GM21381 (cell line): Measurements from ENCODE around the gene EIPR1.
"Not testable (repeated sequence)": the region's sequence is repeated elsewhere in the genome, so short reads cannot be mapped to it uniquely, and the experiment has no call there.

Source experiments
- ATAC-seq: cut with Tn5 transposase; IDR thresholded peaks from one replicate; pipeline ENCODE4 v1.9.1; 2021; ENCODE audit warnings: mild to moderate bottlenecking, moderate library complexity; ENCODE audit not compliant: unreplicated experiment

Gene EIPR1

DNA sequence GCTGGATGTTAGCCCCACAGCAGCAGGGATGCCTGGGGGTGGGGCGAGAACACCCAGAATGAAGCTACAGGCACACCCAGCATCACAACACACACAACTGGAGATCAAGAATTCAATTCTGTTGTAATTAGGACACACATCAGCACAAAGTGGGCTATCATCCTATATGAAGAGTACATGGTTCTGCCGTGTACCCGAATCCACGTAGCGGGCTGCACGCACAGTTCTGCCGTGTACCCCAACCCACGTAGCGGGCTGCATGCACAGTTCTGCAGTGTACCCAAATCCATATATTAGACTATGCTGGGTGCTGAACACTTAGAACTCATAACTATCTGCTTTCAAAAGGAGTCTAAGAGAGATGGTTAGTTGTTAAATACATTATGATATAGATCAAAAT lies 86.5 kb downstream of the EIPR1 start:
- no peak for ATAC-seq

DNA sequence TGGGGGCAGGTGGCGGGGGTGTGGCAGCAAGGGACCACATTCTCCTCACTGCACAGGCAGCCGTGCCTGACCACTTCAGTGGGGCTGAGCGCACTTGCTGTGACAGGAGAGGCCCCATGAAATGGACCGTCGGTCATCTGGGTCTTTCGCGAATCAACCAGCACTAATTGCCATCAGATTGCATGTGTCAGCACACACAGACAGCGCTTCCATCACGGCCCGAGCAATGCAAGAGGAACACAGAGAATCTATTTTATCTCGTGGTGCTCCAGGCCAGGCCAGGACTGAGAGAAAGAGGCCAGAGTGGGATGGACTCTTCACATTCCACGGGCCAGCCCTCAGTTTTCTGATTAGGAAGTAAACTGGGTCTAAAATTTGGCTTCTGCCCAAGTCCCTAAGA lies 87.0 kb downstream of the EIPR1 start:
- no peak for ATAC-seq

DNA sequence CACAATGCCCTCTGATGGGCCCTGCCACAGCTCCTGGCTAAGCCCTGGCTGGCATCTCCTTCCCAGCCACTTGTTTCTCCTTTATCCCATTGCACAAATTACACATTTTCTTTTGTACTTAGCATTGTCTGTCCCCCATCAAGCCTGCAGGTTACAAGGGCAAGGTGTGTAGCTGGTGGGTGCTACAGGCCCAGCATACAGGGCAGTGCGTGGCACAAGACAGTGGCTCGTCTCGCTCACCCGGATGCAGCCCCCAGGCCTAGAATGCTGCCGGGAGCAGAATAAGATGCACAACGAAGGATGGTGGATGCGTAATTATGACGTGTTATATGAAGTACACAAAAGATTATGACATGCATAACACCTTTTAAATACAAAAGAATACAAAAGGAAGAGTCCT lies 87.6 kb downstream of the EIPR1 start:
- ATAC-seq: no peak

DNA sequence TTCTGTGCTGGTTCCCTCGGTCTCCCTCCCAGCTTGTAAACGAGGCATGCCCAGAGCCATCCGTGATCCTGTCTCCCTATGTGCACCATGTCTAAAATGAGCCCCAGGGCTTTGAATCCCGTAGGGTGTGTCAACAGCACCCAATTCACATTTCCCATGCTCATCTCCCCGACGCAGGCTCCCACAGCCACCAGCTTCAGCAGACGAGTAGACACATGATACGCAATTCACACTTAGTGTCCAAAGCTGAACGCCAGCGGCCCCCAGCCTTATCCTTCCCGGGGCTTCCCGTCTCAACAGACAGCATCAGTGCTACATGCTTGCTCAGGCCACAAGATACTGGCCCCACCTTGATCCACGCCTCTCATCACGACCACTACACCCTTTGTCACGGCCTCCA lies 88.1 kb downstream of the EIPR1 start:
- ATAC-seq: no peak

DNA sequence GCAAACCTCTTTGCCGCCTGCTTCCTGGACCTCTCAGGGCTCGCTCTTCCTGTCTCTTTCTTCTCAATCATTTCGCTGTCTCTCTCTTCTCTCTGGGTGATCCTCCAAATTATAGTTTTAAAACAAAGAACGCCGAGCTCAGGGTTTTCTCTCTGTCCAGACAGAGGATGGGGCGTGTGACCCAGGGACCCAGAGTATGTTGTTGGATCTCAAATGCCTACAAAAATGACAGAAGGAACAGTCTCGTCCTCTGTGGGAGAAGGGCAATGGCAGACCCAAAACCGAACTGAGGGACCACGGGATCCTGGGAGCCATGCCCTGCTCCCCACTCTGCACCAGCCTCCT lies 88.5 kb downstream of the EIPR1 start:
- ATAC-seq: no peak

DNA sequence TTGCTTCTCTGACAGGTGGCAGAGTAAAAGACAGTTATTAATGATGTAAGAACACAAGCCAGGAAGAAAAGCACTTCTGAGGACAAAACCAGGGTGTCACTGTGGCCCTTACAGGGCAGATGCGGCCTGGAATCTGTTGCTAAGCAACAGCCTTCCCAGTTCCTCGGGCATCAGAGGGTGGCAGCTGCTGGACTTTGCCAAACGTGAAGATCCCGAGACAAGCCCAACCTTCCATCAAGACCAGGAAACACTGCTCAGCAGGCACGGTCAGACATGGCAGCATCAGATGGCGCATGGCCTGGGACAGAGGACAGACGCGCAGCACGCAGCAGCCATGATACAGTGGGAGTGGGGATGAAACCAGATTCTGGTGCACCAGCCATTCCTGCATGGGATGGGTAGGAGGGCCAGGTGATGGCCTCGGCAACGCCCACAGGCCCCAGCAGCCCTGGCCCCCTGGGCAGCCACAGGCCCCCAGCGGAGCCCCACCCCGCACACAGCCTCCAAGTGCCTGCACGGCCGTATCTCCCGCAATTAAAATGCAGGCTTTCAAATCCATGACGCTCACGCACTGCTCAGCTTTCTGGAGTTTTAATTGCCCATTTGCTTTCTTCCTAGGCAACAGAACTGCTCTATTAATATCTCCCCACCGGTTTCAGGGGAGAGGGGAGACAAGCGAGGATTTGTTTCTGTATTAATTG lies 89.0 kb downstream of the EIPR1 start:
- no peak for ATAC-seq

DNA sequence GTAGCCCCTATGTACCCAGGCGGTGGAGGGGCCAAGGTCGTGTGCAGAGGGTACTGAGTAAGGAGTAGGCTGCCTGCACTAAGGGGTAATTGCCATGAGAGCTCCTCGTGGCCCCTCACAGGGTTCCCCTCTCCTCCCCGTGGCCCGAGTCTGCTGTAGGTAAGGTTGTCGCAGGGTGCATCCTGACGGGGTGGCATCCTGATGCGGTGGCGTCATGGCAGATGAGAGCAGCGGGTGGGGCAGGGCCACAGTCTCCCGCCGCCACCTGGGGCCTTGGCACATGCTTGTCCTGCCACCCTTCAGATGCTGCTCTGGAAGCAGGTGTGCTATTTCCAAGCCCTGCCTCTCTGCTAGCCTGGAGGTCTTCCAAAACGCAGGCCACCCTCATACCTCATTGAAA lies 89.7 kb downstream of the EIPR1 start:
- no peak for ATAC-seq

DNA sequence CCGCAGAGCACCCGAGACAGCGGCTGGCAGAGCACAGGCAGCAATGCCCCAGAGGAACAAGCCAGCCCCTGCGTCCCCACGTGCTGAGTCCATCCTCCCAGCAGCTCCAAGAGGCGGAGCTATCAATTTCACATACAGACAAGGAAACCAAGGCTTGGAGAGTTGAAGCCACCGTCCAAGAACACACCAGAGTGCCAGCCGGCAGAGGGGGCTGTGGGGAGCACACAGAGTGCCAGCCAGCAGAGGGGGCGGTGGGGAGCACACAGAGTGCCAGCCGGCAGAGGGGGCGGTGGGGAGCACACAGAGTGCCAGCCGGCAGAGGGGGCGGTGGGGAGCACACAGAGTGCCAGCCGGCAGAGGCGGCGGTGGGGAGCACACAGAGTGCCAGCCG lies 91.0 kb downstream of the EIPR1 start:
- ATAC-seq: not testable (repeated sequence)

DNA sequence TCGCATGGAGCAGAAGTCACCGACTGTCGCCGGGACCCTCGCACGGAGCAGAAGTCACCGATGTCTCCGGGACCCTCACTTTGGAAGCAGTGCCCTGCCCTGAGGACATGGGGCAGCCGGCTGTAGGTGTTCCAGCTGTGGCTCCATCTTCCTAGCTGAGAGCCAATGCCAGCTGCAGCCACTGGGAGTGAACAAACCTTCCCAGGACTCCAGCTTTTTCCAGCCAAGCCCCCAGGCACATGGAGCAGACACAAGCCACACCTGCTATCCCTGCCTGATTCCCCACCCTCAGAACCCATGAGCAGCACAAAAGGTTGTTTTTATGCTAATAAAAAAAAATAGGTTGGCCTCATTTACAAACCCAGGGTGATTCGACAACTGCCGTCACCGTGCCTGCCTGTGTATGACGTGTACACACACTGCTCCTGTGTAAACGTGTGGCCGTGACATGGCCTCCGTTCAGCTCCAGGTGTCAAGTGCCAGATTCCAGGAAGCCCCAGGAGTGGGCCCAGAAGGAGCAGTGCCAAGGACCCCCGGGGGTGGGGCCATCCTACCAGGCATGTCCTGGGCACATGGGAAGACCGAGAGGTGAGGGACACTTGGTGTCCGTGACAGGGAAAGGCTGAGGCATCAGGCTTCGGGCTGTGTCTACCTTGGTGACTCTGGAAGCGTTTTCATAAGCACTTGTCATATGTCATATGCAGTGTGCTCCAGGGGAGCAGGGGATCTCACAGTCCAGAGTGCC lies 91.5 kb downstream of the EIPR1 start:
- ATAC-seq: no peak

DNA sequence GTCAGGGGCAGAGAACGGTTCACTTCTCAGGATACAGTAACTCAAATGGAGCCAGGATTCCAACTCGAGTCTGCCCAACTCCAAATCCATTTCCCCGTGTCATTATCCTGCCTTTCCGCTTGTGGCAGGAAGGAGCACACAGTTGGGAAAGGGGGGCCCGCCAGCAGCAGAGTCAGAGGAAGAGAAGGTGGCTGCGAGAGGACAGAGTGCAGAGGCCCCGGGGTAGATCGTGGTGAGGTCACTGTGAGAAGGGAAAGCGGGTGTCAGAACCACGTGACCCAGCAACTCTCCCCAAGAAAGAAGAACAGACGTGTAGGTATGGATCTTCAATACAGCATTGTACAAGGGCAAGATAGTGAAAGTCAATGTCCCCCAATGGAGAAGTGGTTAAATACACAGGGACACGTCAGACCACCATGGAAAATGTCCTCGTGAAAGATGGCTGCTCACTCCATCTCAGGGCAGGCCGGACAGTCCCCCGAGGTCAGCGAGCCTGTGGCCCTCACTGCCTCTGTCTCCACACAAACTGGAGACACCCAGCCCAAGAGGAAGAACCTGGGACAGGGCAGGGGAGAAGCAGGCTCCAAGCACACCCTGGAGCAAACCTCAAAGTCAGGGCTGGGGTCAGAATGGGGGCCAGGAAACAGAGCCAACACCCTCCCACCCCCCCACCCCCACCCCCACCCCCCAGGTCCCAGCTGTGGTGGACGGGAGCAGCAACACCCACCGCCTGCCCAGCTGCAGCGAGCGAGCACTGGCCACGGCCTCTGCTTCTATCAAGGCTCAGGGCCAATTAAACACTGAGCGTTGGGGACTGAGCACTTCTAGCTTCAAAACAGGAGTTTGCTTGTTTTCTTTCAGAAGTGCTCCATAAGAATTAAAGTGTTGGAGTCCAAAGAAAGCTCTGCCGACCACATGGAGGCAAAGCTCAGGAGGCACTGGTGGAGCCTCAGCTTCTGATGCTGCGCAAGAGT lies 92.7 kb downstream of the EIPR1 start:
- ATAC-seq: no peak

DNA sequence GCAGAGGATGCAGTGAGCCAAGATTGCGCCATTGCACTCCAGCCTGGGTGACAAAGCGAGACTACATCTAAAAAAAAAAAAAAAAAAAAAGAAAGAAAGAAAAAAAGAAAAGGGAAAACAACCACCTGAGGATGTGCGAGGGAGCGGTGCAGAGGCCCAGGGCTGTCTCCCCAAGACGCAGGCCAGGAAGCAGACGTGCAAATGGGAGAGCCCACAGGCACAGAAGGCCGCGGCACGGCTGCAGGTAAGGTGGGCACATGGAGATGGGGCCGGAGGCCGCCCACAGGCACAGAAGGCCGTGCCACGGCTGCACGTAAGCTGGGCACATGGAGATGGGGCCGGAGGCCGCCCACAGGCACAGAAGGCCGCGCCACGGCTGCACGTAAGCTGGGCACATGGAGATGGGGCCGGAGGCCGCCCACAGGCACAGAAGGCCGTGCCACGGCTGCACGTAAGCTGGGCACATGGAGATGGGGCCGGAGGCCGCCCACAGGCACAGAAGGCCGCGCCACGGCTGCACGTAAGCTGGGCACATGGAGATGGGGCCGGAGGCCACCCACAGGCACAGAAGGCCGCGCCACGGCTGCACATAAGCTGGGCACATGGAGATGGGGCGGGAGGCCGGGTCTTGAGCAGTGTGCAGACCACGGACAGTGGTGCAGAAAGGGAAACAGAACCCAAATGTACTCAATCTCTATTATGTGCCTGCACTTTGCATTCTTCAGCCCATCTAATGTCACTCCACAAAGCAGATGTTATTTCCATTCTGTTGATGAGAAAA lies 93.6 kb downstream of the EIPR1 start:
- not testable (repeated sequence) for ATAC-seq

DNA sequence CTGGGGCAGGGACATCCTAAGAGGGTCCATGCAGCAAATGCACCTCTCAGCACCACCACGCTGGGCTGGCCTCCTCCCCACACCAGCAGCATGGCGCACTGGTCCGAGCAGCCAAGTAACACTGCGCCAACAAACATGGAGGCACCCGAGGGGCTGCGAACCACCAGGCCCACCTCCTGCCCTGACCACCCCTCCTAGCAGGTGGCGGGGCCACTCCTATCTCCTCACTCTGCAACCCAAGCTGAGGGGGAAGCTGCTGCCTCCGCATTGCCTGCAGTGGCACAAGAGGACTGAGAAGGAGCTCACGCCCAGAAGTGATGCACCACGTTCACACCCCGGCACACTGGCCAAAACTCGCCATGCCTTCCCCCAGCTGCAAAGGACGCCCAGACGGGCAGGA lies 94.4 kb downstream of the EIPR1 start:
- ATAC-seq: no peak

DNA sequence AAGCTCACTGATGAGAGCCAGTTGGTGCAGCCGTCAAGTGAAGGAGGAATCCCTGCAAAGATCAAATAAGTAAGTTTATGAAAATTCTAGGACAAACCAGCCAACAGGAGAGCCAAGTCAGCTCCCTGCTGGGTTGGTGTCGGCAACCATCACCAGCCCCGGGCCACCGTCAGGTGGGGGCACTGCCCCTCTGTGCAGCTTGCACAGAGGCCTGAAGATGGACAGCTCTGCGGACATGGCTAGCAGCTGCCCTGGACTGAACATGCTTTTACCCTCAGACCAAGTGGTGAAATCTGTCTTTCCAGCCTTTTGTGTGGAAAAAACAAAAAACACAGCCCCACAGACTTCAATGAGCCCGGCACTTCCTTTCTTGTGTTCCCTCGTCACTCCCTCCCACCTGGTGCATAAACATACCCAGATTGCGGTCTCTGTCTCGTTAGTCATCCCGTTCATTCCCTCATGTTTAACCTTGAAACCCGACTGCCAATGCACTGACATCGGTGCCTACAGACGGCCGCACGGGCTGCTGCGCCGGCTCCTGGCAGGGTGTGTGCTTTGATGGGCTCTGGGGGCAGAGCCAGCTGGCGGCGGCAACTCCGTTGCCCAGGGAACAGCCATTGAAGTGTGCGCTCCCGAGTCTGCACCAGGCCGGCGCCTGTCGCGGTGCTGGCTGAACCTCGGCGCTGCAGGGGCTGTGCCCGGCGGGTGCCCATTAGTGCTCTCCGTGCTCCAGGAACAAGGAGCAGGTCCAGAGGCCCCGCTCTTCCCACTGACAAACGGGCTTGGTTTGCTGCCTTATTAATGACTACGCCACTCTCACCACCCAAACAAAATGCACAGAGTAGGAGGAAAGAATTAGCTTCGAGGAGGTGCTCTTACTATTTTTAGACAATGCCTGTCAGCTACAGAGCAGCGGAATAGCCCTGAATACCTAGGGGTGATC lies 95.3 kb downstream of the EIPR1 start:
- no peak for ATAC-seq

DNA sequence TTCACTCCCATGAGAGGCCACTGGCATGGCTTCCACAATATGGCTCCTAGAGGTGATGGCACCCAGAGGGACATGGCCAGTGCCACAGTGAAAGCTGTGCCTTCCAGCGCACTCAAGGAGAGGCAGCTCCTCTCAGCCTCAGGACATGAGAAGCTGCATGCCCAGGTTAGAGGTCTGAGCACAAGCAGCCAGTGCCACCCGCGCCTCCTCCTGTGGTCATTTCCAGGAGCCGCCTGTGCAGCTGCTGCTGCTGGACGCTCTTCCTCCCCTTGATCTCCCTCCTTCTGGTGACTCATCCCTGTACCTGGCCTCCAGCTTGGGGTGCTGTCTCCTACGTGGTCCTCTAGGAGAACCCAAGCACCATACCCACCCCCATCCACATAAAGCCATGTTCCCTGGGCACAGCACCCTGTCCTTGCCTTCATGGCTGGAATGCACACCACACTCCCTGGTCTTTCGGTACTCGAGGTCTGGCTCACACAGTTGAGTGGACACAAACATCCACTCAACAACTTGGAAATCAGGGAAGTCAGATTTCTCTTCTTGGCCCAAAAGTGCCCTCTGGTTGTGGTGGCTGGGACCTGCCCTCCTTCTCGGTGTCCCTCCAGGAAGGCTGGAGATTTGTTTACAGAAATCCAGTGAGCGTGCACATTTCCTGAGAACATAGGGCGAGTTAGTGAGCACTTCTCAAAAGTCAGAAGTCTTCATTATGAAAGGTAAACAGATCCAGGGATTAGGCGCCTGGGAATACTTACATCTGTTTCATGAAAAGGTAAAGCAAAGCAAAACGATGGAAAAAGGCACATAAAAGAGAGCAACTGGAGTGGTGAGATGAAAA lies 96.7 kb downstream of the EIPR1 start:
- no peak for ATAC-seq

DNA sequence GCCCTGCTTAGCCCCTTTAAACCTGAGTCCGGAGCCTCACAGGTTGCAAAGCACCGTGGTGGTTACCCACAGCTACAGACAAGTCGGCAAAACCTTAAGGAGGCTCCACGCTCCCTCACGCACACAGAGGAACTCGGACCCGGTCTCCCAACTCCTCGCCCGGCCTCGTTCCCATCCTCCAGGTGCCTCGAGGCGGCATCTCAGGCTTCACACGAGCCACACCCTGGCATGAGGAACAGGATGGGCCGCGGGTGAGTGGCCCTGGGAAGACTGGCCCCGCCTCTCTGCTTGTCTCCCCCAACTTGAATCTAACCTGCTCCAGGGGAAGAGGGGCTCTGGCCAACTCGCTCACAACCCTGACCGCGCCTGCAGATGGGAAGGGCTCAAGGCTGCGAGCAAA lies 97.4 kb downstream of the EIPR1 start:
- no peak for ATAC-seq

DNA sequence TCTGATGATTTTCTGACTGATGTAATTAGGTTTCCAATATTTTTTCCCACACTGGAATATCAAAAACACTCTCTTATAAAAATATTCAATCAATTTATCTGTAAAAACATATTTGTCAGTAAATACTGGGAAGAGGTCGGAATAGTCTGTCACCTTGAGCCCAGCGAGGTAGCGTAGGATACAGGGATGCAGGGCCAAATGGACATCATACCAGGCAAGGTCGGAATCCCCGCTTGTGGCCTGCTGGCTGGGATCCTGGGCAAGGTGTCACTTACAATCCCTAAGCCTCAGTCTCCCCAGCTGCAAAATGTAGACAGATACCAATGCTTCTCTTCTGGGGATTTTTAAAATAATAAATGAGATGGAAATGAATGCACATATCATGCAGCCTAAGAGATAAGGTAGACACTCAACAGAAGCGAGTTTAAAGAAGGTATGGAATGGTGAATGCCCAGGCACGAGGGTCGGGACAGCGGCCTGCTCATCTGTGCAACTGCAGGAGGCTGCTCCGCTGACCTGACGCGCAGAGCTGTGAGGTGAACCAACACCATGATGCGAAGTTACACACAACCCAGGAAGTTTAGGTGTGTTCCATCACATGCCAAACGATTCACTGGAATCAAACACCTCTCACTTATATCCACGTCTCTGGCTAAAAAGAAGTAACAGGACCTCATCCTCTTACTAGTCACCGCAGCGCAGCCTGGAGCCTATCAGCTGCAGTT lies 98.2 kb downstream of the EIPR1 start:
- ATAC-seq: no peak

DNA sequence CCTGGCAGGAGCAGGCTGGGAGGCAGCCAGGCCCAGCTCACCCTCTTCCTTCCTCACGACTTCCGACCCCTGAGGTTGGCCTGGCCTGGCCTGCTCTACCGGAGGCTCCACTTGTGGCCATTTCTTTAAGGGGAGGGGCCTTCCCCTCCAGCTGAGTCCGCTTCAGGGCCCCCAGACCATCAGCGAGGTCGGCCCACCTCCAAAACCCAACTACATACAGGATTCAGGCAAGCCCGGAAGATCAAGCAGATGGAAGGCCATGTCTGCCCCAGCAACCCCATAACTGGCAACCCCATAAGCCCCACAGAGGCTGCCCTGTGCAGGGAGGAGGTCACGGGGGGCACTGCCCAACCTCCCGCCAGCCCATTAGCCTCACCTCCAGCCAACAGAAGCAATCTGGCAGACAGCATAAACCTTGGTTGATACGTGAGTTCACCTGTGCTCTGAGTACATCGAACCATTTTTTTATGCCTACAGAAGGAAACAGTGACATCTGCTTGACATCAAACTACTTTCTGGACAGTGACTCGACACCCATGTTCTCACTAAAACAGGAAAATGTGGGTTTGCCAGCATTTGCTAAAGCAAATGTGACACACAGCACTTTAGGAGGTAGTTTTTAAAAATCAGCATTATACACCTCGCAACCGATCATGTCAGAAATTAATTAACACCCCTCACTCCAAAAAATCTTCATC lies 98.9 kb downstream of the EIPR1 start:
- no peak for ATAC-seq
